ENCODE results near the gene HEATR3.

Gene HEATR3

GRCh38 chr16:50059111-50059510 is 6.7 kb upstream of the HEATR3 start:
- no peak for DNase-seq

DNA sequence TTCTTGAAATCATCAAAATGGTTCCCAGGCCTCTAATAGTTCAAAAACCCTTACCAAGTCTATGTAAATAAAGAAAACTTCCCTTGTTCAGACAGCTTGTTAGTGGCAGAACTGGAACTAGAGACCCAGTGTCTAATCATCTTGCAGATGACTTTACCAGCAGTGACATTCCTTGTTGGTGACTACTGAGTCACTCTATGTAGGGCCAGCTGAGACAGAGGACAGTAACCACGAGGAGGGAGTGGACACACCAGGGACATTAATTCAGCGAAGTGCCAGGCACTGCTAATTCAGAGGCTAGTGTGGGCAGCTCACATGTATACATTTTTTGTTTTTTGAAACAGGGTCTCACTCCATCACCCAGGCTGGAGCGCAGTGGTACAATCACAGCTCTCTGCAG is 6.1 kb upstream of the HEATR3 start:
- no peak for DNase-seq

GRCh38 chr16:50061326-50061725 is 4.4 kb upstream of the HEATR3 start:
- DNase-seq, result no peak

GRCh38 chr16:50065241-50065623 is 538 bp upstream of the HEATR3 start:
- no peak for DNase-seq

- DNase-seq, result no peak
Measured at GRCh38 chr16:50066482-50067289, 916 bp downstream of the HEATR3 start.

DNA sequence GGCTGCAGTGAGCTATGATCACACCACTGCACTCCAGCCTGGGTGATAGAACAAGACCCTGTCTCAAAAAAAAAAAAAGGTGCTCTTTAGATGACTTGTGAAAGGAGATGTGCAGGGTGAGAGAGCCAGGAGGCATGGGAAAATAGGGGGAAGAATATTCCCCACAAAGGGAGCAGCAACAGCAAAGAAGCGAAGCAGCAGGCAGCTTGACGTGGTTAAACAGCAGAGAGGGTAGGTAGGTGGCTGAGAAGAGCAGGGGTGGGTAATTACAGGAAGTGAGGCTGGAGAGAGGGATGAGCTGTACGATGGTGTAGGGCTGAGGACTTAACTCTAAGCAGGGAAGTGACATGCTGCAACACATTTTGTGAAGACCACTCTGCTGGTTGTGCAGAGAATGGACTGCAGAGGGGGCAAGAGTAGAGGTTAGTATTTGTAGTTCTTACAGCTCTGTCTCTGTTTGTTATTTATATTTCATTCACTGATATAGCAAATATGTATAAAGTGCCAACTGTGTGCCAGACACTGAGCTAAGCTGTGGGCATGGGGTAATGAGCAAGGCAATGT is 1.6 kb downstream of the HEATR3 start:
- DNase-seq, result peak; percentile 5

GRCh38 chr16:50068550-50068949 is 2.8 kb downstream of the HEATR3 start:
- no peak for DNase-seq

DNA sequence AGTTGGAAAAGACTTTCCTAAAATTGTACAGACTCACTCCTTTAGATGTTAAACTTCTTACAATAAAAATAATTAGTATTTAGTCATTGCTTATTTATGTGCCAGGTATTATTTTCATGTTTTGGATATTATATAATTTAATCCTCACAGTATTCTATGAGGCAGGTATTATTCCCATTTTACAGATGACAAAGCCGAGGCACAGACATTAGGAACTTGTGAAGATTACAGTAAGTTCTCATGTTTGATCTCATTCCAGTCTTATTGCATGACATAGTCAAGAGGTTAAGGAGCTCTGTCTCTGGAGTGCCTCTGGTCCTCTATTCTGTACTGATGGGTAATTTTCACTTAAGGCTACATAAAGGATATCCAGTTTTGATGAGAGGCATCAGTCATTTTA is 3.3 kb downstream of the HEATR3 start:
- DNase-seq, result no peak

GRCh38 chr16:50071075-50071671 is 5.4 kb downstream of the HEATR3 start:
- no peak for DNase-seq

DNA sequence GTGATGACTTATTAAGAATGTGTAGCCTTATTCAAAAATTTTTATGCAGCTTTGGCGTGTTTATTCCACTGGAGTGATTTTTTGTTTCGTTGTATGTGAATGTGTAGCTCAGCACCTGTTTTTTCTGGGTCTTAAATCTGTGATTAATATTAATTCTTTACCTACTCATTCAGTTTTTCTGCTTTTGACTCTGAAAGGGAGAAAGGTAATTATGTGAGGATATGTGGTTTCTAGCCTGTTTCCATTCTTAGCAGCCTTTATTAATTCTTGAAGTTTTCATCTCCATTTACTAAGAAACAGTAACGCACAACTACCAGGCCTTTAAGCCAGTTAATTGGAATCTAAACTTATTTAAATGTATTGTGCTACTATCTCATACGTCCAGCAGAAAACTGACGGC is 7.0 kb downstream of the HEATR3 start:
- no peak for DNase-seq

DNA sequence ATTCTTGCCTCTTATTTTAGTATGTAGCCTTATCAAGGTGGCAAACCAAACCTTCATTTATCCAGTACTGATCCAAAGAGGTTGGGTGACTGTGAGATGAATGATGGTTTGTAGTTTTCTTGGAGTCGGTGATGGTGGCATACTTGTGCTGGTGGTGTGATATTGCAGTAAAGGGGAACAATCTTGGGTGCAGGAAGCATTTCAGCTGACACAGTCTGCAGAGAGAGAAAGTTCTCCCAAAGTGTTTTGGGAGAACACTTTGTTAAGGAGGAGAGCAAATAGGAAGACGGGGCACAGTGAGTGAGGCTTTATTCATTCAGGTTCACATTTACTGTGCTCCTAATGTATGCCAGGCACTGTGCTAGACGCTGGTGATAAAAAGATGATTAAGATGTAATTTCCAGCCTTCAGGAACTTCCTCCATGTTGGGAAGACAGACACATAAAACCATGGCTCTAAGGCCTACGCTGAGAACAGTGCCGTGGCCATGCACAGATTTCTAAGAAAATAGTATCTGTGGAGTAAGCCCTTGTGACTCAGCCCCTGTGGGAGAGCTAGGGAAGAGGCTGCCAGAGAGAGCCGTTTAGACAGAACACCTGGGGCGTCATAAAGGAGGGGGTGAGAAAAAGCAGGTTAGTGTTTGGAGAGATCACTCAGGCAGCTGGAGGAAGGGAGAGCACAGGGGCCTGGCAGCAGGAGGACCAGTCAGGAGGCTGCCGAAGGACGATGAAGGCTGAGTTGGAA is 13.8 kb downstream of the HEATR3 start:
- no peak for DNase-seq

DNA sequence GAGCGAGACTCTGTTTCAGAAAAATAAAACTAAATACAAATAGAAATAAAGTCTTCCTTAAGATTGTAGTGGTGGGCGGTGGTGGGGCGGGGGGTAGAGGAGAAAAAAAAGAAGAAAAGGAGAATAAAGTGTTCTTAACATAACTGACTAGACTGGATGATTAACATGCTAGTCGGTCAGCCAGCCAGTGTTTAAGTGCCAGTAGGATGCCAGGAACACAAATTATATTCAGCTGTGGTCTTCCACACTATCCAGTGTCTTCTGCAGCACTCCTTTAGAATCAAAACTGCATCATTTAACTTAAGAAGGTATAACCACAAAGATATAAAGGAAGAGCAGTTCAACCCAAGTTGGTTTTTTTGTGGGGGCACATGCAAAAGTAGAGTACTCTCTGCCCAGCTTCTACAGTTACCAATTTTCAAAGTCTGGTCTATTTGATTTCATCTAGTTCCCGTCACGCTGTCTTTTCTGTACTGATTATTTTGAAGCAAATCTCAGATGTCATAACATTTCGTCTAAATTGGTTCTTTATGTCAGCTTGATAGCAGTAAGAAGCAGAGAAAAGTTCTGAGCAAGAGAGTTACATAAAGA is 15.8 kb downstream of the HEATR3 start:
- no peak for DNase-seq

- DNase-seq, result no peak
Measured at GRCh38 chr16:50083996-50084395, 18.2 kb downstream of the HEATR3 start.

DNA sequence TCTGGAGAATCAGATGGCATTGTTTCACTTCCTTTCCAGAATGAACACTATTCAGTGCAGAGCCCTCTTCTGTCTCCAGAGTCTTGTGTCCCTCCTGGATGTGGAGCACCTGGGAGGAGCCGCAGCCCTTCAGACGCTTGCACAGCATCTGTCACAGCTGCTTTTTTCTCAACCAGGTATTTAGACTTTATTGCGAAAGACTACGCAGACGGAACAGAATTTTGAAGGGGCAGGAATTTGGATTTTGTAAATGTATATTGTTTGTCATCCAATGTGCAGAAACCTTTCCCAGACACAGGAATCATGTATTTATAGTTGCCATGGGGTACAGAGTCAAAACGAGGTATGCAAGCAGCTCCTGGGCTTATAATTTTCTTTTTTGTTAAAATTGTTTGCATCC is 20.4 kb downstream of the HEATR3 start:
- DNase-seq, result no peak

DNA sequence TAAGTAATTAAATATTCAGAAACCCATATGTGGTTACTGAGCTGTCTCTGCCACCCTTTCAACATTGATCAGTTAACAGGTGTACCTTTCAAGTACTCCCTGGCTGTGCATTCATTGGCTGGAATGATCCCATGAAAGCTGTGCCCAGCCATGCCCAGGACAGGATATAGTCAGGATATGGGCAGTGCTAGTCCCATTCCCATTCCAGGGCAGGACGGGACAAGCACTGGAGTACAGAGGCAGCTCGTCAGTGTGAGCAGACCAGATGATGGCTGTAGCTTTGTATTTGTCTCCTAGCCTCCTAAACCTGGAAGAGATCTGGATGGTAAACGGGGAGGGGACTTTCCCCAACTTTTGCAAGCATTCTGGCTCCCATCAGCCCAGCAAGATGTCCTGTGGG is 22.5 kb downstream of the HEATR3 start:
- no peak for DNase-seq

- no peak for DNase-seq
Measured at GRCh38 chr16:50092891-50093290, 27.1 kb downstream of the HEATR3 start.

- DNase-seq, result no peak
Measured at GRCh38 chr16:50093607-50094539, 28.1 kb downstream of the HEATR3 start.

- DNase-seq, result no peak
Measured at GRCh38 chr16:50096791-50097190, 31.0 kb downstream of the HEATR3 start.

GRCh38 chr16:50099957-50100648 is 34.3 kb downstream of the HEATR3 start:
- DNase-seq, result no peak

- DNase-seq, result no peak
Measured at GRCh38 chr16:50102051-50102746, 36.4 kb downstream of the HEATR3 start.

GRCh38 chr16:50103764-50104163 is 38.0 kb downstream of the HEATR3 start:
- DNase-seq, result no peak
